H9 (cell line): Measurements from ENCODE around the gene TMEM79. TPM values are rescaled to one million over a fixed set of nuclear protein-coding genes. Genes with fewer than 3 reads are reported as not detected.

Experiments used
- DNase-seq: peaks from one replicate; pipeline ENCODE4 v3.0.0-alpha.2; 2017
- H2AFZ ChIP-seq: one replicate; pipeline ENCODE4 v1.6.1; 2013; ENCODE audit warnings: mild to moderate bottlenecking, low read length, control low read depth, moderate library complexity
- H2AK5ac ChIP-seq: 2 replicates; pipeline ENCODE4 v1.6.1; 2013; ENCODE audit warnings: low read length, control low read depth, mixed read lengths; ENCODE audit not compliant: insufficient read length
- H2BK120ac ChIP-seq: one replicate; pipeline ENCODE4 v1.6.1; 2013; ENCODE audit warnings: low read depth, mild to moderate bottlenecking, low read length, control low read depth, inconsistent platforms; ENCODE audit not compliant: poor library complexity, severe bottlenecking
- H2BK12ac ChIP-seq: 2 replicates; pipeline ENCODE4 v1.6.1; 2013; ENCODE audit warnings: low read length, control low read depth, mixed read lengths, low read depth; ENCODE audit not compliant: insufficient read length
- H2BK15ac ChIP-seq: 2 replicates; pipeline ENCODE4 v1.6.1; 2013; ENCODE audit warnings: low read depth, low read length, control low read depth
- H2BK20ac ChIP-seq: one replicate; pipeline ENCODE4 v1.6.1; 2013; ENCODE audit warnings: low read depth, mild to moderate bottlenecking, low read length, control low read depth, inconsistent platforms; ENCODE audit not compliant: poor library complexity, severe bottlenecking
- H2BK5ac ChIP-seq: 2 replicates; pipeline ENCODE4 v1.6.1; 2013; ENCODE audit warnings: low read length, control low read depth, mixed read lengths; ENCODE audit not compliant: insufficient read length
- H3K14ac ChIP-seq: 2 replicates; pipeline ENCODE4 v1.6.1; 2013; ENCODE audit warnings: low read length, control low read depth; ENCODE audit not compliant: insufficient read depth
- H3K18ac ChIP-seq: 2 replicates; pipeline ENCODE4 v1.6.1; 2013; ENCODE audit warnings: low read depth, mild to moderate bottlenecking, mixed read lengths, low read length, control low read depth; ENCODE audit not compliant: insufficient read length
- H3K23ac ChIP-seq: 2 replicates; pipeline ENCODE4 v1.6.1; 2013; ENCODE audit warnings: low read length, control low read depth, mixed read lengths, low read depth; ENCODE audit not compliant: insufficient read length
- H3K23me2 ChIP-seq: 2 replicates; pipeline ENCODE4 v1.6.1; 2013; ENCODE audit warnings: low read depth, mild to moderate bottlenecking, mixed read lengths, low read length, control low read depth; ENCODE audit not compliant: insufficient read length, poor library complexity, severe bottlenecking
- H3K27ac ChIP-seq: 2 replicates; pipeline ENCODE4 v1.5.1; 2013; ENCODE audit warnings: low read length, control low read depth, mixed read lengths, low read depth; ENCODE audit not compliant: insufficient read length
- H3K27me3 ChIP-seq: 2 replicates; pipeline ENCODE4 v1.6.1; 2013; ENCODE audit warnings: low read length, control low read depth, inconsistent platforms; ENCODE audit not compliant: insufficient read depth
- H3K4ac ChIP-seq: 2 replicates; pipeline ENCODE4 v1.6.1; 2013; ENCODE audit warnings: low read depth, mild to moderate bottlenecking, control low read depth, inconsistent platforms, low read length, moderate library complexity
- H3K4me1 ChIP-seq: 2 replicates; pipeline ENCODE4 v1.6.1; 2013; ENCODE audit warnings: low read length, control low read depth, inconsistent platforms; ENCODE audit not compliant: insufficient read depth
- H3K4me2 ChIP-seq: 2 replicates; pipeline ENCODE4 v1.6.1; 2013; ENCODE audit warnings: low read length, control low read depth, mixed read lengths; ENCODE audit not compliant: insufficient read length, insufficient read depth
- H3K56ac ChIP-seq: 2 replicates; pipeline ENCODE4 v1.6.1; 2013; ENCODE audit warnings: low read depth, mild to moderate bottlenecking, mixed read lengths, low read length, control low read depth; ENCODE audit not compliant: insufficient read length
- H3K79me1 ChIP-seq: 2 replicates; pipeline ENCODE4 v1.6.1; 2013; ENCODE audit warnings: low read depth, mild to moderate bottlenecking, moderate library complexity, low read length, control low read depth, inconsistent platforms; ENCODE audit not compliant: insufficient read depth, poor library complexity, severe bottlenecking
- H3K79me2 ChIP-seq: 2 replicates; pipeline ENCODE4 v1.6.1; 2013; ENCODE audit warnings: low read length, control low read depth, inconsistent platforms; ENCODE audit not compliant: insufficient read depth
- H3K9ac ChIP-seq: 2 replicates; pipeline ENCODE4 v1.6.1; 2013; ENCODE audit warnings: low read length, control low read depth, mixed read lengths; ENCODE audit not compliant: insufficient read length; ENCODE audit errors: extremely low read depth
- H3K9me3 ChIP-seq: one replicate; pipeline ENCODE4 v1.6.1; 2013; ENCODE audit warnings: low read depth, low read length, inconsistent platforms; ENCODE audit not compliant: control insufficient read depth
- H3T11ph ChIP-seq: one replicate; pipeline ENCODE4 v1.6.1; 2013; ENCODE audit warnings: mild to moderate bottlenecking, low read length, control low read depth, inconsistent platforms
- H4K20me1 ChIP-seq: one replicate; pipeline ENCODE4 v1.6.1; 2013; ENCODE audit not compliant: control insufficient read depth, insufficient read length, insufficient read depth
- H4K5ac ChIP-seq: 2 replicates; pipeline ENCODE4 v1.6.1; 2013; ENCODE audit warnings: low read depth, mild to moderate bottlenecking, mixed read lengths, low read length, control low read depth; ENCODE audit not compliant: insufficient read length
- H4K8ac ChIP-seq: replicated peaks from 2 replicates; pipeline ENCODE4 v1.6.1; 2013; ENCODE audit warnings: low read length, control low read depth, mixed read lengths, low read depth; ENCODE audit not compliant: insufficient read length
- H4K91ac ChIP-seq: 2 replicates; pipeline ENCODE4 v1.6.1; 2013; ENCODE audit warnings: low read depth, mild to moderate bottlenecking, moderate library complexity, mixed read lengths, low read length, control low read depth; ENCODE audit not compliant: insufficient read length
- H3K27ac Mint-ChIP-seq, 3 experiments: 2 replicates in 2 of 3; 3 replicates in 1 of 3; pipeline ENCODE4 v1.8.0; 2020 to 2021; ENCODE audit warnings: mixed read lengths in 3 of 3, mild to moderate bottlenecking in 1 of 3, moderate library complexity in 1 of 3
- H3K27me3 Mint-ChIP-seq: 2 replicates; pipeline ENCODE4 v1.8.0; 2021; ENCODE audit warnings: low read depth, mild to moderate bottlenecking, moderate library complexity, mixed read lengths
- H3K36me3 Mint-ChIP-seq, 3 experiments: 2 replicates in 2 of 3; 3 replicates in 1 of 3; pipeline ENCODE4 v1.8.0; 2020 to 2021; ENCODE audit warnings: low read depth in 3 of 3, mixed read lengths in 3 of 3; ENCODE audit not compliant: insufficient read depth in 1 of 3
- H3K4me1 Mint-ChIP-seq, 2 experiments: 2 replicates each; pipeline ENCODE4 v1.8.0; 2020; ENCODE audit warnings: mixed read lengths in 2 of 2
- H3K4me3 Mint-ChIP-seq, 2 experiments: 2 replicates in 1 of 2; 3 replicates in 1 of 2; pipeline ENCODE4 v1.8.0; 2020 to 2021; ENCODE audit warnings: mild to moderate bottlenecking in 2 of 2, mixed read lengths in 2 of 2, moderate library complexity in 1 of 2
- H3K9me3 Mint-ChIP-seq, 2 experiments: 2 replicates in 1 of 2; 3 replicates in 1 of 2; pipeline ENCODE4 v1.8.0; 2020; ENCODE audit warnings: mild to moderate bottlenecking in 2 of 2, mixed read lengths in 2 of 2, moderate library complexity in 1 of 2
- CTCF ChIP-seq: fragments of 200-600 bp; sonication (generic); conservative IDR thresholded peaks from 3 replicates; pipeline ENCODE4 v1.8.0; 2021; ENCODE audit warnings: antibody characterized with exemption, mild to moderate bottlenecking
- WGBS: extraction: QIAGEN DNeasy Blood & Tissue Kit; methylation state at CpG from one replicate; pipeline ENCODE4 v1.1.7; 2013; ENCODE audit warnings: missing lambda C conversion rate, low lambda C conversion rate, mixed read lengths; ENCODE audit not compliant: insufficient read length; ENCODE audit errors: extremely low coverage; 5-methylcytosine and 5-hydroxymethylcytosine counted together
- total RNA-seq: library from RNA; stranded (reverse); gene quantifications from 2 replicates; pipeline ENCODE4 v1.2.1, GENCODE V29; 2021

Gene TMEM79
- total RNA-seq, 1 experiment from 2014 or later: 2.6 TPM

- Histone ChIP-seq H3K79me2 (no peaks in the 10 kb centered on the region), H3T11ph (no peak overlapping the region), H2BK120ac (no peak overlapping the region), H4K8ac (no peak overlapping the region), H3K23me2 (no peaks in the 10 kb centered on the region), H3K56ac (no peak overlapping the region), H3K4me1 (no peaks in the 10 kb centered on the region), H3K18ac (no peak overlapping the region), H3K9me3 (no peaks in the 10 kb centered on the region), H2BK5ac (no peak overlapping the region), H2BK20ac (no peak overlapping the region), H3K79me1 (no peaks in the 10 kb centered on the region), H3K9ac (no peak overlapping the region), H3K27ac (no peak overlapping the region), H3K4me2 (no peak overlapping the region), H2AK5ac (no peak overlapping the region), H4K20me1 (no peaks in the 10 kb centered on the region), H3K27me3 (no peaks in the 10 kb centered on the region), H3K4ac (no peak overlapping the region), H3K14ac (no peak overlapping the region), H2BK12ac (no peak overlapping the region), H3K23ac (no peak overlapping the region), H2BK15ac (no peak overlapping the region), H4K5ac (no peak overlapping the region), H2AFZ (no peak overlapping the region), H4K91ac (no peak overlapping the region)
- H3K27me3 Mint-ChIP-seq: no peaks in the 10 kb centered on the region
- H3K36me3 Mint-ChIP-seq: peaks cover 71 to 97% (median 88%) of the 10 kb centered on the region in 3 experiments
- DNase-seq: no peak
- H3K4me1 Mint-ChIP-seq: no peaks in the 10 kb centered on the region
- TF ChIP-seq CTCF: no peak
- no peaks in the 10 kb centered on the region for H3K9me3 Mint-ChIP-seq
- no CpG with 5 or more reads among the region's 9 CpGs for WGBS
- no peak overlapping the region for H3K4me3 Mint-ChIP-seq
- H3K27ac Mint-ChIP-seq: no peak overlapping the region
These were observed 20.9 kb upstream of the TMEM79 start for GRCh38 chr1:156263288-156263655.
